Epidermal melanocyte (primary cell): ENCODE measurements around the gene NHSL2.
"Not testable (repeated sequence)": the region's sequence is repeated elsewhere in the genome, so short reads cannot be mapped to it uniquely, and the experiment has no call there.

Source experiments
- DNase-seq: peaks from one replicate; pipeline ENCODE4 v3.0.0; 2011; ENCODE audit warnings: low spot score; ENCODE audit not compliant: insufficient read length

Gene NHSL2

GRCh38 chrX:71922686-71923085 lies 12.0 kb downstream of the NHSL2 start:
- DNase-seq, result no peak

GRCh38 chrX:71923516-71923915 lies 12.9 kb downstream of the NHSL2 start:
- no peak for DNase-seq

- DNase-seq, result no peak
Measured at GRCh38 chrX:71927040-71927439, 16.4 kb downstream of the NHSL2 start.

GRCh38 chrX:71928856-71929255 lies 18.2 kb downstream of the NHSL2 start:
- no peak for DNase-seq

GRCh38 chrX:71930298-71930697 lies 19.7 kb downstream of the NHSL2 start:
- DNase-seq, result no peak

- no peak for DNase-seq
Measured at GRCh38 chrX:71935476-71935875, 24.8 kb downstream of the NHSL2 start.

- DNase-seq, result no peak
Measured at GRCh38 chrX:71936632-71937031, 26.0 kb downstream of the NHSL2 start.

- no peak for DNase-seq
Measured at GRCh38 chrX:71938371-71938770, 27.7 kb downstream of the NHSL2 start.

GRCh38 chrX:71941145-71941544 lies 30.5 kb downstream of the NHSL2 start:
- no peak for DNase-seq

GRCh38 chrX:71941776-71942175 lies 31.1 kb downstream of the NHSL2 start:
- no peak for DNase-seq

GRCh38 chrX:71944369-71944768 lies 33.7 kb downstream of the NHSL2 start:
- DNase-seq, result no peak

- no peak for DNase-seq
Measured at GRCh38 chrX:71945237-71945805, 34.7 kb downstream of the NHSL2 start.

- DNase-seq, result no peak
Measured at GRCh38 chrX:71949363-71949762, 38.7 kb downstream of the NHSL2 start.

- no peak for DNase-seq
Measured at GRCh38 chrX:71949844-71950445, 39.3 kb downstream of the NHSL2 start.

GRCh38 chrX:71953391-71953790 lies 42.7 kb downstream of the NHSL2 start:
- DNase-seq, result no peak

- no peak for DNase-seq
Measured at GRCh38 chrX:71953946-71954345, 43.3 kb downstream of the NHSL2 start.

- no peak for DNase-seq
Measured at GRCh38 chrX:71954458-71954857, 43.8 kb downstream of the NHSL2 start.

GRCh38 chrX:71955530-71956120 lies 45.0 kb downstream of the NHSL2 start:
- DNase-seq, result no peak

GRCh38 chrX:71958281-71958675 lies 47.6 kb downstream of the NHSL2 start:
- no peak for DNase-seq

GRCh38 chrX:71964184-71964583 lies 53.5 kb downstream of the NHSL2 start:
- DNase-seq, result not testable (repeated sequence)

- no peak for DNase-seq
Measured at GRCh38 chrX:71974916-71975315, 64.3 kb downstream of the NHSL2 start.

GRCh38 chrX:71976753-71977152 lies 66.1 kb downstream of the NHSL2 start:
- no peak for DNase-seq

GRCh38 chrX:71978164-71978563 lies 67.5 kb downstream of the NHSL2 start:
- DNase-seq, result no peak
